Measurements from ENCODE around the gene ARID2.

DNA sequence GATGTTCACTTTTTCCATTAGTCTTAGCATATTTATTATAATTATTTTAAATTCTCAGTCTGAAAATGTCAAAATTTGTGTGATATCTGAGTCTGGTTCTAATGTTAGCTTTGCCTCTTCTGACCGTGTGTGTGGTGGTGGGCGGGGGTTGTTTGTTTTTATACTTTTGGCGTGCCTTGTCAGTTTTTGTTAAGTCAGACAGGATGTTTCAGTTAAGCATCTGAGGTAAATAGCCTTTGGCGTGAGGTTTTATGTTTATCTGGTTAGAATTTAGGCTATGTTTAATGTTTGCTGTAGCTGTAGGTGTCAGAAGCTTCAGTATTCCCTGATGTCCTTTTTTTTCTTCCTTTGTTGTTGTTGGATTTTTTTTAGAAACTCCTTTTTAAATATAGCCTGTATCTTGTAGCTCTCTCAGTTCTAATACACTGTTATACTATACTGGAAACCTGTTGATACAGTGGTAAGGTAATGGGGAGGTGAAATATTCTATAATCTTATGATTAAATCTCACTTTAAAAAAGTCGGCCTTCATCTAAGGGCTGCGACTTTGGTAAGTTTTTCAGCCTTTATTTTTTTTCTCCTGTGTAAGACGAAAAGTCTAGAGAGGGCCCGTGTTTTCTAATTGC, 149.2 kb downstream of the ARID2 start:
- TF ChIP-seq, protein P1, sequence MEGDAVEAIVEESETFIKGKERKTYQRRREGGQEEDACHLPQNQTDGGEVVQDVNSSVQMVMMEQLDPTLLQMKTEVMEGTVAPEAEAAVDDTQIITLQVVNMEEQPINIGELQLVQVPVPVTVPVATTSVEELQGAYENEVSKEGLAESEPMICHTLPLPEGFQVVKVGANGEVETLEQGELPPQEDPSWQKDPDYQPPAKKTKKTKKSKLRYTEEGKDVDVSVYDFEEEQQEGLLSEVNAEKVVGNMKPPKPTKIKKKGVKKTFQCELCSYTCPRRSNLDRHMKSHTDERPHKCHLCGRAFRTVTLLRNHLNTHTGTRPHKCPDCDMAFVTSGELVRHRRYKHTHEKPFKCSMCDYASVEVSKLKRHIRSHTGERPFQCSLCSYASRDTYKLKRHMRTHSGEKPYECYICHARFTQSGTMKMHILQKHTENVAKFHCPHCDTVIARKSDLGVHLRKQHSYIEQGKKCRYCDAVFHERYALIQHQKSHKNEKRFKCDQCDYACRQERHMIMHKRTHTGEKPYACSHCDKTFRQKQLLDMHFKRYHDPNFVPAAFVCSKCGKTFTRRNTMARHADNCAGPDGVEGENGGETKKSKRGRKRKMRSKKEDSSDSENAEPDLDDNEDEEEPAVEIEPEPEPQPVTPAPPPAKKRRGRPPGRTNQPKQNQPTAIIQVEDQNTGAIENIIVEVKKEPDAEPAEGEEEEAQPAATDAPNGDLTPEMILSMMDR (IDR thresholded peaks at IDR 0.05; ENCODE audit: insufficient read depth, low read length, poor library complexity, severe bottlenecking): no peak
- no peak for TF ChIP-seq EZH2phosphoT487 (conservative IDR thresholded peaks at IDR 0.05; ENCODE audit: low read length)

Data from SU-DHL-6 (cell line).